GM19372 (cell line): ENCODE results near the gene CXXC5.
A peak's percentile ranks its signal among the peaks of the same experiment; 100 is the strongest.
"Not testable (repeated sequence)": the region's sequence is repeated elsewhere in the genome, so short reads cannot be mapped to it uniquely, and the experiment has no call there.

Experiments
- ATAC-seq: cut with Tn5 transposase; IDR thresholded peaks from one replicate; pipeline ENCODE4 v1.9.1; 2021; ENCODE audit warnings: mild to moderate bottlenecking, low read depth, moderate library complexity; ENCODE audit not compliant: unreplicated experiment

Gene CXXC5

GRCh38 chr5:139648205-139649081 is at the start of gene CXXC5:
CXXC5 (plus strand) TSS chr5:139648349; CDS start chr5:139680524, 32,175 bp downstream.
- peak; percentile 37 for ATAC-seq

GRCh38 chr5:139598601-139598965 is 49.6 kb upstream of the CXXC5 start:
- ATAC-seq, result not testable (repeated sequence)

- no peak for ATAC-seq
These were observed 47.7 kb upstream of the CXXC5 start for GRCh38 chr5:139600336-139600949.

GRCh38 chr5:139601429-139601828 is 46.7 kb upstream of the CXXC5 start:
- ATAC-seq, result no peak

- not testable (repeated sequence) for ATAC-seq
These were observed 46.2 kb upstream of the CXXC5 start for GRCh38 chr5:139601948-139602347.

GRCh38 chr5:139605887-139606286 is 42.3 kb upstream of the CXXC5 start:
- no peak for ATAC-seq

GRCh38 chr5:139611703-139612584 is 36.2 kb upstream of the CXXC5 start:
- no peak for ATAC-seq

- ATAC-seq, result no peak
These were observed 28.3 kb upstream of the CXXC5 start for GRCh38 chr5:139619861-139620260.

GRCh38 chr5:139625398-139625797 is 22.8 kb upstream of the CXXC5 start:
- ATAC-seq, result not testable (repeated sequence)

- no peak for ATAC-seq
These were observed 17.3 kb upstream of the CXXC5 start for GRCh38 chr5:139630855-139631254.

- no peak for ATAC-seq
These were observed 16.5 kb upstream of the CXXC5 start for GRCh38 chr5:139631520-139632165.

- no peak for ATAC-seq
These were observed 14.7 kb upstream of the CXXC5 start for GRCh38 chr5:139633295-139634027.

GRCh38 chr5:139634028-139634325 is 14.2 kb upstream of the CXXC5 start:
- ATAC-seq, result no peak

- ATAC-seq, result no peak
These were observed 13.6 kb upstream of the CXXC5 start for GRCh38 chr5:139634541-139634940.

- no peak for ATAC-seq
These were observed 13.0 kb upstream of the CXXC5 start for GRCh38 chr5:139635191-139635590.

- no peak for ATAC-seq
These were observed 12.4 kb upstream of the CXXC5 start for GRCh38 chr5:139635606-139636206.

- ATAC-seq, result peak; percentile 71
These were observed 11.8 kb upstream of the CXXC5 start for GRCh38 chr5:139636207-139636792.

GRCh38 chr5:139636975-139637408 is 11.2 kb upstream of the CXXC5 start:
- no peak for ATAC-seq

- no peak for ATAC-seq
These were observed 10.6 kb upstream of the CXXC5 start for GRCh38 chr5:139637438-139638089.
